PC-3 (cell line): ENCODE measurements around the gene FLG2.
"Not testable (repeated sequence)": the region's sequence is repeated elsewhere in the genome, so short reads cannot be mapped to it uniquely, and the experiment has no call there.

Experiments
- EZH2 ChIP-seq: fragments of 300-600 bp; sonication (generic); IDR thresholded peaks from one replicate; pipeline ENCODE4 v1.6.1; 2017; ENCODE audit warnings: antibody characterized with exemption, mild to moderate bottlenecking, low read length; ENCODE audit not compliant: unreplicated experiment
- TF ChIP-seq, protein P1 (sequence below): fragments of 300-600 bp; sonication (generic); conservative IDR thresholded peaks from 2 replicates; pipeline ENCODE4 v1.5.1; 2017; ENCODE audit warnings: antibody characterized with exemption, low read depth, mild to moderate bottlenecking, low read length

DNA sequence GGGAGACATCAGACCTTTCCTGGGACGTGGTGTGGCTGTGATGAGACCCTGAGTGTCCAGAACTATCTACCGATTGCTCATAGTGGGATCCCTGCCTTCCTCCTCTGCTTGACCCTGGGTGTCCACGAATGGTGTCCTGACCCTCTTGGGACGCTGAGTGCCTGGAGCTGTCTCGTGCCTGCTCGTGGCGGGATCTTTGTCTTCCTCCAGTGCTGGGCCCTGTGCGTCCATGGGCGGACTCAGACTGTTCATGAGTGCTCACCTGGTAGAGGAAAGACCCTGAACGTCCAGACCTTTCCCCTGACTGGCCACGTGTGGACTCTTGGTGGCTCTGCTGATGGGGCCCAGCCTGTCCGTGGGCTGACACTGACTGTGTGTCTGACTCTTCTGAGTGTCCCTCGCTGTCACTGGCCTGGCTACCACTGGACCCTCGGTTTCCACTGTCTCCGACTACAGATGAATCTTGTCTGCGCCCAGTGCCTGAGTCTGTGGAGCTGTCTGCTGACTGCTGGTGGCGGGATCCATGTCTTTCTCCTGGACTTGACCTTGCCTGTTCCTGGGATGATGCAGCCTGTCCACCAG lies 50.4 kb downstream of the FLG2 start:
- TF ChIP-seq, protein P1, sequence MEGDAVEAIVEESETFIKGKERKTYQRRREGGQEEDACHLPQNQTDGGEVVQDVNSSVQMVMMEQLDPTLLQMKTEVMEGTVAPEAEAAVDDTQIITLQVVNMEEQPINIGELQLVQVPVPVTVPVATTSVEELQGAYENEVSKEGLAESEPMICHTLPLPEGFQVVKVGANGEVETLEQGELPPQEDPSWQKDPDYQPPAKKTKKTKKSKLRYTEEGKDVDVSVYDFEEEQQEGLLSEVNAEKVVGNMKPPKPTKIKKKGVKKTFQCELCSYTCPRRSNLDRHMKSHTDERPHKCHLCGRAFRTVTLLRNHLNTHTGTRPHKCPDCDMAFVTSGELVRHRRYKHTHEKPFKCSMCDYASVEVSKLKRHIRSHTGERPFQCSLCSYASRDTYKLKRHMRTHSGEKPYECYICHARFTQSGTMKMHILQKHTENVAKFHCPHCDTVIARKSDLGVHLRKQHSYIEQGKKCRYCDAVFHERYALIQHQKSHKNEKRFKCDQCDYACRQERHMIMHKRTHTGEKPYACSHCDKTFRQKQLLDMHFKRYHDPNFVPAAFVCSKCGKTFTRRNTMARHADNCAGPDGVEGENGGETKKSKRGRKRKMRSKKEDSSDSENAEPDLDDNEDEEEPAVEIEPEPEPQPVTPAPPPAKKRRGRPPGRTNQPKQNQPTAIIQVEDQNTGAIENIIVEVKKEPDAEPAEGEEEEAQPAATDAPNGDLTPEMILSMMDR: not testable (repeated sequence)
- not testable (repeated sequence) for TF ChIP-seq EZH2
